GM19452 (cell line): ENCODE results near the gene ADAMTS12.

Experiments used
- ATAC-seq: cut with Tn5 transposase; IDR thresholded peaks from one replicate; pipeline ENCODE4 v1.9.1; 2021; ENCODE audit not compliant: unreplicated experiment

ADAMTS12 gene

GRCh38 chr5:33769196-33769595, 122.6 kb downstream of the ADAMTS12 start:
- ATAC-seq = no peak

GRCh38 chr5:33766023-33766422, 125.8 kb downstream of the ADAMTS12 start:
- ATAC-seq = no peak

GRCh38 chr5:33764786-33765185, 127.0 kb downstream of the ADAMTS12 start:
- ATAC-seq = no peak

- ATAC-seq = no peak
Measured at GRCh38 chr5:33763435-33763834, 128.4 kb downstream of the ADAMTS12 start.

- no peak for ATAC-seq
Measured at GRCh38 chr5:33762859-33763258, 128.9 kb downstream of the ADAMTS12 start.

GRCh38 chr5:33761139-33761538, 130.7 kb downstream of the ADAMTS12 start:
- no peak for ATAC-seq

GRCh38 chr5:33758737-33759136, 133.1 kb downstream of the ADAMTS12 start:
- ATAC-seq = no peak

GRCh38 chr5:33756491-33756890, 135.3 kb downstream of the ADAMTS12 start:
- no peak for ATAC-seq

- ATAC-seq = no peak
Measured at GRCh38 chr5:33755231-33755630, 136.6 kb downstream of the ADAMTS12 start.

- ATAC-seq = no peak
Measured at GRCh38 chr5:33753704-33754103, 138.1 kb downstream of the ADAMTS12 start.

GRCh38 chr5:33748754-33749153, 143.0 kb downstream of the ADAMTS12 start:
- ATAC-seq = no peak

GRCh38 chr5:33745101-33745770, 146.6 kb downstream of the ADAMTS12 start:
- ATAC-seq = no peak

- no peak for ATAC-seq
Measured at GRCh38 chr5:33743099-33743498, 148.7 kb downstream of the ADAMTS12 start.

- no peak for ATAC-seq
Measured at GRCh38 chr5:33742181-33742580, 149.6 kb downstream of the ADAMTS12 start.

- no peak for ATAC-seq
Measured at GRCh38 chr5:33738967-33739366, 152.8 kb downstream of the ADAMTS12 start.

- ATAC-seq = no peak
Measured at GRCh38 chr5:33738097-33738496, 153.7 kb downstream of the ADAMTS12 start.

GRCh38 chr5:33737697-33738096, 154.1 kb downstream of the ADAMTS12 start:
- ATAC-seq = no peak

GRCh38 chr5:33737284-33737683, 154.5 kb downstream of the ADAMTS12 start:
- no peak for ATAC-seq

GRCh38 chr5:33736510-33736909, 155.3 kb downstream of the ADAMTS12 start:
- ATAC-seq = no peak

GRCh38 chr5:33735072-33735471, 156.7 kb downstream of the ADAMTS12 start:
- no peak for ATAC-seq

- no peak for ATAC-seq
Measured at GRCh38 chr5:33734537-33734936, 157.3 kb downstream of the ADAMTS12 start.

- ATAC-seq = no peak
Measured at GRCh38 chr5:33733225-33733624, 158.6 kb downstream of the ADAMTS12 start.

- ATAC-seq = no peak
Measured at GRCh38 chr5:33726422-33727165, 165.2 kb downstream of the ADAMTS12 start.
